HG03159 (cell line): ENCODE data around the gene ZNRF2.
"Not testable (repeated sequence)": the region's sequence is repeated elsewhere in the genome, so short reads cannot be mapped to it uniquely, and the experiment has no call there.

Experiments used
- ATAC-seq: cut with Tn5 transposase; IDR thresholded peaks from one replicate; pipeline ENCODE4 v1.9.1; 2021; ENCODE audit warnings: mild to moderate bottlenecking, moderate library complexity; ENCODE audit not compliant: unreplicated experiment

ZNRF2 gene

DNA sequence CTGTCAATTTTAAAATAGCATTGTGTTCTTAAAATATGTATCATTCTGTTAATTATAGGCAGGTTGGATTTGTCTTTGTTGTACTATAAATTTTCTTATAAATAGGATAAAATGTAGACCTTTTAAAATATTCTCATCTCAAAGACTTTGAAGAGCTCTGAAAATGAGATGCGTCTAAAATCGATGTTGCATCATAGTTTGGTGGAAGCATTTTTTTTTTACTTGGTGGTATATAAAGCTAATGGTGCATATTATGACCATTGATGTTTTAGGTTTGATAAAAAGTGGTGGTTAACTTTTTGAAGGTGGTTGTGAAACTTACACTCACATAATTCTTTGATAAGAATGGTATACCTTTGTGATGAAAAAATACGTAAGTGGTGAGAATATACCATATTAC, 69.1 kb downstream of the ZNRF2 start:
- ATAC-seq: no peak

DNA sequence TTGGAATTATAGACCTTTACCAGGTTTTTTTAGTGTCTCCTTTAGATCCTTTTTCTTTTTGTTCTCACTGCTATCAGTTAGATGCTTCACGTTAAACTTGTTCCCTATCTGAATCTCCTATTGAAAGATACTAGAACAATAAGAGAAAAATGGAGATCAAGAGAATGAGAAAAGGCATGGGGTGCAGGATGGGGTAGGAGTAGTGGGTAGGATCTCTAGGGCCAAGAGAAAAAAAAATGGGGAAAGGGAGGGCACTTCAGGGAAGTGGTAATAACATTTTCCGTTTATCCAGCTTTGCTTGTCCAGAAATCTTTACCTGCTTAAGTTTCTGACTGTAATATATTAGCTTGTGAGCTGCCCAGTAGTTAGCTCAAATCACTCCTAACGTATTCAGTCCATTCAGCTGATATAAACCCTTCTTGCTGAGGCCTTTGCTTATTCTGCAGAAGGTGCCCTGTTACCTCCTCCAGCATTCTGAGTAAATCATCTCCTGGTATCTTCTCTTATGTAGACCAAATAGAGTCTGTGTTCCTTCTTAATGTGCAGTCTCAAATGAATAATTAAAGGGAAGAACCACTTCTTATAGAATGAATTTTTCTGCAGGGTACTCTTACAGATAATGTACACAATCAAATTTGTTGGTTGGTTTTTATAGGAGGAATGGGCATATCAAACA, 69.7 kb downstream of the ZNRF2 start:
- no peak for ATAC-seq

- ATAC-seq: no peak
These were observed 70.4 kb downstream of the ZNRF2 start for GRCh38 chr7:30354791-30355190.

GRCh38 chr7:30359957-30360356, 75.6 kb downstream of the ZNRF2 start:
- no peak for ATAC-seq

DNA sequence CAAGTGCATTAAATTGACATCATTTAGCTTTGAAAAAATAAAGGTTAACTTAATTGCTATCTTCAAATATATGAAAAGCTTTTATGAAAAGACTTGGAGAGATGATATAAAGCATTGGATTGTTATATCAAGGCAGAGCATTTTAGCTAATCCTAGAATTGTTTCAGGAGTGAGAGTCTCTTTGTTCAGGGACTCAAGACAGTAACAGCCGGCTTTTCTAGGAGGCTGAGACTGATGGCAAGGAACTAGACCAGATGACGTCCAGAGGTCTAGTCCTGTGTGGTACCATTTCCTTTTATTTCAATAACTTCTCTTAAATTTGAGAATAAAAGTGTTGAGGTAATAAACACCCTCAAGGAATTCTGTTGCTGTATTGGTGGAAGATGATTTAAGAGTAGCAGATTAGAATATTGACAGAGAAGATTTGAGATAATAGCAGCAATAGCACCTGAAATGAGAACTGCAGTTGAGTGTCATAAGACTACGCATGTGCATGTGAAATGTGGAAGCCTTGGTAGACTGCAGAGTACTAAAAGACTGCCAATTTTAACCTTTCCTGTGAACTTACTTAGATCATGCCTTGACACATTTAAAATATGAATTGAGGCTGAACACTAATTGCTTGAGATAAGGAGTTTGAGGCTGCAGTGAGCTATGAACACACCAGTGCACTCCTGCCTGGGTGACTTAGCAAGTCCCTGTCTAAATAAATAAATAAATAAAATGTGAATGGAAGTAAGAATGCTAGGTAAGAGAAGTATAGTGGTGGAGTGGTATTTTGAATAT, 79.6 kb downstream of the ZNRF2 start:
- ATAC-seq: no peak

DNA sequence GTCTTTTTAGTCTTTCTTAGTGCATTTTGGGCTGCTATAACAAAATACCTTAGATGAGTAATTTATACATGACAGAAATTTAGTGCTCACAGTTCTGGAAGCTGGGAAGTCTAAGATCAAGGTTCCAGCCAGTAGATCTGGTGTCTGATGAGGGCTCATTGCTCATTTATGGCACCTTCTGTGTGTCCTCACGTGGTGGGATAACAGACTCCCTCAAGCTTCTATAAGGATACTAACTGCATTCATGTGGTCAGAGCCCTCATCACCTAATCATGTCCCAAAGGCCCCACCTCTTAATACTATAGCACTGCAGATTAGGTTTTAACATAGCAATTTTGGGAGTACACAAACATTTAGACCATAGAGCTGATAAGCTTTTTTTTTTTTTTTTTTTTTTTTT, 80.4 kb downstream of the ZNRF2 start:
- no peak for ATAC-seq

DNA sequence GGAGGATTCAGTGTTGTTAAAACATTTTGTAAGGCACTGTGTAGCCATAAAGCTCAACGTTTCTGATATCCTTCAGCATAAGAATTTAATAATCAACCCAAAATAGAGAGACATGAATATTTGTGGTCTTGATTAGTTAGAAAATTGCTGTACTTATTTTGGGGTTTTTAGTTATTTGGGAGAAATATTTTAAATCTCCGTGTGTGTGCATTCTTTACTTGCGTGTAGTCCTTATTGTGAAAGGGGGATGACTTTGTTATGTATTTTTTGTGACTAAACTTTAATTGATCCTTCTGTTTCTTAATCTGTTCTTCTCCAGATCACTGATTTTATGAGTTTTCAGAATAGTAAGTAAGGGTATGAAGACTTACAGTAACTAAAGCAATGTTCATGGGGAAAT, 81.2 kb downstream of the ZNRF2 start:
- ATAC-seq: no peak

- ATAC-seq: no peak
These were observed 82.2 kb downstream of the ZNRF2 start for GRCh38 chr7:30366606-30367005.

GRCh38 chr7:30367561-30367960, 83.2 kb downstream of the ZNRF2 start:
- no peak for ATAC-seq

- no peak for ATAC-seq
These were observed 85.5 kb downstream of the ZNRF2 start for GRCh38 chr7:30369879-30370278.

DNA sequence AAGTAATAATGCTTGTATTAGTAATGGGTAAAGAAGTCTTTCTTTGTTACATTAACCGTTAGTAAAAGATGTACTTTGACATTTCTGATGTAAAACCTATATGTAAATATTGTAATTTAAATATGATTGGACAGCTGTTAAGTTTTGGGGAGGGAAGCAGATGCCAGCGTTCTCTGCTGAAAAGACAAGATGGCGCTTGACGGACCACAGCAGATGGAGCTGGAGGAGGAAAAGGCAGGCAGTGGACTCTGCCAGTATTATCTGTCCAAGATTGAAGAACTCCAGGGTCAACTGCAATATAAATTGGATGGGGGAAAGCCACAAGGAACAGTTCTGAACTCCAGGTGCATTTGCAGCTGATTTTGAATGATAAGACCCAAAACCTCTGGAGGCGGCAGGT, 86.9 kb downstream of the ZNRF2 start:
- ATAC-seq: no peak

GRCh38 chr7:30378275-30378674, 93.9 kb downstream of the ZNRF2 start:
- no peak for ATAC-seq

DNA sequence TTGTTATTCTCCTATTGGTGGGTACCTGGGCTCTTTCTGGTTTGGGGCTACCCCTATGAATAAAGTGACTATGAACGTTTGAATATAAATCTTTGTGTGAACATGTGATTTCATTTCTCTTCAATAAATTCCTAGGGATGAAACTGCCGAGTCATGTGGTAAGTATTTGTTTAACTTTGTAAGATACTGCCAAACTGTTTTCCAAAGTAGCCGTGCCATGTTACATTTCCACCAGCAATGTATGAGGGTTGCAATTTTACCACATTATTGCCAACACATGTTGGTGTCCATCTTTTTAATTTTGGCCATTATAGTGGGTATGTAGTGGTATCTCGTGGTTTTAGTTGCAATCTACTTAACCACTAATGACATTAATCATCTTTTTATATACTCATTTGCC, 94.7 kb downstream of the ZNRF2 start:
- no peak for ATAC-seq

- ATAC-seq: no peak
These were observed 95.3 kb downstream of the ZNRF2 start for GRCh38 chr7:30379741-30380140.

GRCh38 chr7:30380294-30380693, 95.9 kb downstream of the ZNRF2 start:
- no peak for ATAC-seq

DNA sequence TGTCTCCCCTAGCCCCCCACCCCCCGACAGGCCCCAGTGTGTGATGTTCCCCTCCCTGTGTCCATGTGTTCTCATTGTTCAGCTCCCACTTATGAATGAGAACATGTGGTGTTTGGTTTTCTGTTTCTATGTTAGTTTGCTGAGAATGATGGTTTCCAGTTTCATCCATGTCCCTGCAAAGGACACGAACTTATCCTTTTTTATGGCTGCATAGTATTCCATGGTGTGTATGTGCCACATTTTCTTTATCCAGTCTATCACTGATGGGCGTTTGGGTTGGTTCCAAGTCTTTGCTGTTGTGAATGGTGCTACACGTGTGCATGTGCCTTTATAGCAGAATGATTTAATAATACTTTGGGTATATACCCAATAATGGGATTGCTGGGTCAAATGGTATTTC, 96.4 kb downstream of the ZNRF2 start:
- ATAC-seq: not testable (repeated sequence)

- no peak for ATAC-seq
These were observed 98.2 kb downstream of the ZNRF2 start for GRCh38 chr7:30382607-30383006.

DNA sequence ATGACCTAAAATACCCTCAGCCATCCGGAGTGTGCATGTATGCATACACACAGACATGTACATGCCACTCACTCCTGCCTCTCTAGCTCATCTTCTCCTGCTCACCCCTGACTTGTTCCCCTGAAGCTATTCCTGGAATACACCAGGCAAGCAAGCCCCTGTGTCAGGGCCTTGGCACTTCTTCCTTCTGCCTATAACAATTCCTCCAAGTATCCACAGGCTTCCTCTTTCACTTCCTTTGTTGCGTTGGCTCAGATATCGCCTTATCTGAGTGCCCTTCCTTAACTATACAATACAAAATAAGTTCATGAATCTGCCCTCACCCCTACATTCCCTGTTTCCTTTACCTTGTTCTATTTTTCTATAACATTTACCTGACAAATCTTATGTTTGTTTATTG, 105.4 kb downstream of the ZNRF2 start:
- ATAC-seq: no peak

DNA sequence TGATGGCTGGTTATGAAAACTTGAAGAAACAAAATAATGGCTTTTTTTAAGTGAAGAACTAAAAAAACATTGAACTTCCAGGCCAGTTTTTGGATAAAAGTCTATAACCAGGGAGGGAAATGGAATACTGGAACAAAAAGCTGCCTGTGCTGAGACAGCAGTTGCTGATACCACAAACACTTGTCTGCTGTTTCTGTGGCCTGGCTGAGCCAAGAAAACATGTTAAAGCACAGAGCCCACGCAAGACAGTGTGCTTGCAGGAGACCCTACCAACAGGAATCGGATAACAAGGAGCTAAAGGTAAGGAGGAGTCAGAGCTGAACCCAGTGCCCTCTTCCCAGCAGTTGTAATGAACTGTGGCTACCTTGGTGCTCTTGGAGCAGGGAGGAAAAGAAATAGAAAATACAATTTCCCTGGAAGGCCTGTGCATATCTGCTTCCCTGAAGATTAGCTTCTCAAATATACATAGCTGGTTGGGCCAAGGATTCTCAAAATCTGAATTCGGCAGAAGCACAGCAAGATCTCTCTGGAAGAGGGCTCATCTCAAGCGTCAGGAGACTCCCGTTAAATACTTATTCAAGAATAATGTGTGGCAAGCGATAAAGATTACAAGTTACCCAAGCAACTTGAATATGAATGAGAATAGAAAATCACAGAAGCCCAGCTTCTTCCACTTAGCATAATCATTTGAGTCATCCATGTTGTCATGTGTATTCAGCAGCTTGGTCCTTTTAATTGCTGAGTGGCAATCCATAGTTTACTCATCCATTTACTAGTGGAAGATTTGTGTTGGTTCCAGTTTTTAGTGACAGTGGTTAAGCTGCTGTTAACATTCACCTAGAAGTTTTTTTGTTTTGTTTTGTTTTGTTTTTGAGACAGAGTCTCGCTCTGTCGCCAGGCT, 106.6 kb downstream of the ZNRF2 start:
- ATAC-seq: no peak

GRCh38 chr7:30391806-30392205, 107.4 kb downstream of the ZNRF2 start:
- no peak for ATAC-seq

- no peak for ATAC-seq
These were observed 111.3 kb downstream of the ZNRF2 start for GRCh38 chr7:30395676-30396075.

DNA sequence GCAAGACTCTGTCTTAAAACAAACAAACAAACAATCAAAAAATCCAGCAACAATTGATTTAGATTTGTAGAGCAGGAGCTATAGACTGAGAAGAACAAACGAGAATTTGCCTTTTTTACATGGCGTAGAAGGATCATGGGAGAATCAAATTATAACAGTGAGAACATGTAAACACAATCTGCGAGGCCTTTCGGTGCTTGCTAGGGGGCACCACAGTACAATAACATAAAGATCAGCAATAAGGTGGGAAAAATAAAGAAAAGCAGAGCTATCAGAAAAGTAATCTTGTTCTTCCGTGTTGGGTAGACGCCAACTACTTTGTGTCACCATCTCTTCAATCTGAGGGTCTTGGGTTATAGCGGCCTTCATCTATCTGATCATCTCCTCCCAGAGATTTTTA, 112.0 kb downstream of the ZNRF2 start:
- no peak for ATAC-seq
